ENCODE results near the gene JAZF1.

- no peak for TF ChIP-seq POLR2A (IDR thresholded peaks at IDR 0.05; ENCODE audit: low read depth, low read length)
- TF ChIP-seq, protein P1, sequence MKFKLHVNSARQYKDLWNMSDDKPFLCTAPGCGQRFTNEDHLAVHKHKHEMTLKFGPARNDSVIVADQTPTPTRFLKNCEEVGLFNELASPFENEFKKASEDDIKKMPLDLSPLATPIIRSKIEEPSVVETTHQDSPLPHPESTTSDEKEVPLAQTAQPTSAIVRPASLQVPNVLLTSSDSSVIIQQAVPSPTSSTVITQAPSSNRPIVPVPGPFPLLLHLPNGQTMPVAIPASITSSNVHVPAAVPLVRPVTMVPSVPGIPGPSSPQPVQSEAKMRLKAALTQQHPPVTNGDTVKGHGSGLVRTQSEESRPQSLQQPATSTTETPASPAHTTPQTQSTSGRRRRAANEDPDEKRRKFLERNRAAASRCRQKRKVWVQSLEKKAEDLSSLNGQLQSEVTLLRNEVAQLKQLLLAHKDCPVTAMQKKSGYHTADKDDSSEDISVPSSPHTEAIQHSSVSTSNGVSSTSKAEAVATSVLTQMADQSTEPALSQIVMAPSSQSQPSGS (IDR thresholded peaks at IDR 0.05; ENCODE audit: low read length): peak; percentile 94
- TF ChIP-seq, protein P2, sequence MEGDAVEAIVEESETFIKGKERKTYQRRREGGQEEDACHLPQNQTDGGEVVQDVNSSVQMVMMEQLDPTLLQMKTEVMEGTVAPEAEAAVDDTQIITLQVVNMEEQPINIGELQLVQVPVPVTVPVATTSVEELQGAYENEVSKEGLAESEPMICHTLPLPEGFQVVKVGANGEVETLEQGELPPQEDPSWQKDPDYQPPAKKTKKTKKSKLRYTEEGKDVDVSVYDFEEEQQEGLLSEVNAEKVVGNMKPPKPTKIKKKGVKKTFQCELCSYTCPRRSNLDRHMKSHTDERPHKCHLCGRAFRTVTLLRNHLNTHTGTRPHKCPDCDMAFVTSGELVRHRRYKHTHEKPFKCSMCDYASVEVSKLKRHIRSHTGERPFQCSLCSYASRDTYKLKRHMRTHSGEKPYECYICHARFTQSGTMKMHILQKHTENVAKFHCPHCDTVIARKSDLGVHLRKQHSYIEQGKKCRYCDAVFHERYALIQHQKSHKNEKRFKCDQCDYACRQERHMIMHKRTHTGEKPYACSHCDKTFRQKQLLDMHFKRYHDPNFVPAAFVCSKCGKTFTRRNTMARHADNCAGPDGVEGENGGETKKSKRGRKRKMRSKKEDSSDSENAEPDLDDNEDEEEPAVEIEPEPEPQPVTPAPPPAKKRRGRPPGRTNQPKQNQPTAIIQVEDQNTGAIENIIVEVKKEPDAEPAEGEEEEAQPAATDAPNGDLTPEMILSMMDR (IDR thresholded peaks at IDR 0.05 in 2 of 3, conservative IDR thresholded peaks at IDR 0.05 in 1 of 3; ENCODE audit: control insufficient read depth in 2 of 3, extremely low read depth in 1 of 3, insufficient read depth in 1 of 3, low read depth in 3 of 3, low read length in 3 of 3): no peak
These were observed 143.2 kb downstream of the JAZF1 start for GRCh38 chr7:28037220-28038010.
